Measurements from ENCODE around the gene NAA10. TPM values are rescaled to one million over a fixed set of nuclear protein-coding genes. Genes with fewer than 3 reads are reported as not detected.

NAA10 gene
- total and polyA plus RNA-seq, 2 of the 13 experiments (the other 11 are each of a cell fraction or from before 2014, with no cell fraction given) = 49.2 to 51.7 TPM

GRCh38 chrX:153981771-153982533, 47.1 kb upstream of the NAA10 start:
- no TSS peak for BruUV-seq (replicated peaks)
- 100% methylated on average over 7 of the region's 52 CpGs for WGBS (ENCODE audit: low lambda C conversion rate)
- Histone ChIP-seq H3K4me1 (ENCODE audit: insufficient read depth, low read length) (peaks cover 16% of the 10 kb centered on the region), H3K4me2 (ENCODE audit: low read depth, low read length) (no peak overlapping the region), H2AFZ (ENCODE audit: low read length) (no peak overlapping the region), H3K27ac (ENCODE audit: extremely low read length, insufficient read depth, low read length) (no peak overlapping the region), H4K20me1 (ENCODE audit: insufficient read depth, low read length) (no peaks in the 10 kb centered on the region), H3K36me3 (replicated peaks in 1 of 2; ENCODE audit: control insufficient read depth in 1 of 2, insufficient read depth in 2 of 2, low read length in 2 of 2) (no peaks in the 10 kb centered on the region), H3K79me2 (ENCODE audit: insufficient read depth, low read length) (no peaks in the 10 kb centered on the region), H3K4me3 (replicated peaks in 1 of 3; ENCODE audit: insufficient read depth in 1 of 3, low read depth in 2 of 3, low read length in 3 of 3) (no peak overlapping the region), H3K9me3 (ENCODE audit: low read length) (no peaks in the 10 kb centered on the region), H3K27me3 (ENCODE audit: control insufficient read depth in 1 of 2, insufficient read depth in 2 of 2, low read length in 2 of 2) (no peaks in the 10 kb centered on the region), H3K9ac (ENCODE audit: insufficient read depth, low read depth, low read length) (no peak overlapping the region)
- intact Hi-C loops (cut with micrococcal nuclease; ENCODE audit: unreplicated experiment) (no loop called here), in situ Hi-C loops (cut with HindIII; ENCODE audit: extremely low pct_ligation_motif_present, low pct_unique_long_range_greater_than_20kb) (no loop called here)
- DNase-seq (ENCODE audit: low spot score) = no peak
- ChIA-PET CTCF (ENCODE audit: low intra/inter-chr PET ratio, low total read pairs) (no interaction called here), POLR2A (no interaction called here)
- no peak for ATAC-seq
- no peak for FAIRE-seq
- TF ChIP-seq ZNF331 (CRISPR knock-in tag; IDR thresholded peaks at IDR 0.05) (no peak), RELA (CRISPR knock-in tag; IDR thresholded peaks at IDR 0.05) (no peak), TOPORS (CRISPR knock-in tag; IDR thresholded peaks at IDR 0.05) (no peak), FLYWCH1 (CRISPR knock-in tag; IDR thresholded peaks at IDR 0.05) (no peak), ZNF740 (CRISPR knock-in tag; IDR thresholded peaks at IDR 0.05) (no peak), ELK4 (CRISPR knock-in tag; IDR thresholded peaks at IDR 0.05; ENCODE audit: borderline replicate concordance) (no peak)

GRCh38 chrX:153981231-153981630, 46.4 kb upstream of the NAA10 start:
- no peaks in the 10 kb centered on the region for H3K36me3 ChIP-seq (replicated peaks in 1 of 2; ENCODE audit: control insufficient read depth in 1 of 2, insufficient read depth in 2 of 2, low read length in 2 of 2)
- H3K79me2 ChIP-seq (ENCODE audit: insufficient read depth, low read length) = no peaks in the 10 kb centered on the region
- H4K20me1 ChIP-seq (ENCODE audit: insufficient read depth, low read length) = no peaks in the 10 kb centered on the region
- ChIA-PET POLR2A (no interaction called here), CTCF (ENCODE audit: low intra/inter-chr PET ratio, low total read pairs) (no interaction called here)
- H3K4me1 ChIP-seq (ENCODE audit: insufficient read depth, low read length) = peaks cover 14% of the 10 kb centered on the region
- no peak overlapping the region for H3K9ac ChIP-seq (ENCODE audit: insufficient read depth, low read depth, low read length)
- H3K9me3 ChIP-seq (ENCODE audit: low read length) = no peaks in the 10 kb centered on the region
- no peak overlapping the region for H3K4me2 ChIP-seq (ENCODE audit: low read depth, low read length)
- H3K4me3 ChIP-seq (replicated peaks in 1 of 3; ENCODE audit: insufficient read depth in 1 of 3, low read depth in 2 of 3, low read length in 3 of 3) = no peak overlapping the region
- ATAC-seq (no peak), FAIRE-seq (no peak), DNase-seq (ENCODE audit: low spot score) (no peak)
- BruUV-seq (replicated peaks) = no TSS peak
- in situ Hi-C loops (cut with HindIII; ENCODE audit: extremely low pct_ligation_motif_present, low pct_unique_long_range_greater_than_20kb) (no loop called here), intact Hi-C loops (cut with micrococcal nuclease; ENCODE audit: unreplicated experiment) (no loop called here)
- H3K27me3 ChIP-seq (ENCODE audit: control insufficient read depth in 1 of 2, insufficient read depth in 2 of 2, low read length in 2 of 2) = no peaks in the 10 kb centered on the region
- no peak overlapping the region for H2AFZ ChIP-seq (ENCODE audit: low read length)
- H3K27ac ChIP-seq (ENCODE audit: extremely low read length, insufficient read depth, low read length) = no peak overlapping the region
- WGBS (ENCODE audit: low lambda C conversion rate) = 100% methylated on average over 2 of the region's 7 CpGs
- TF ChIP-seq JUND (CRISPR knock-in tag; IDR thresholded peaks at IDR 0.05) (no peak), MIER2 (CRISPR knock-in tag; IDR thresholded peaks at IDR 0.05) (no peak), BATF2 (CRISPR knock-in tag; IDR thresholded peaks at IDR 0.05) (no peak), MYNN (CRISPR knock-in tag; IDR thresholded peaks at IDR 0.05; ENCODE audit: low read depth) (no peak), DDIT3 (CRISPR knock-in tag; IDR thresholded peaks at IDR 0.05) (no peak), HDAC2 (CRISPR knock-in tag; IDR thresholded peaks at IDR 0.05) (no peak), POLR2AphosphoS2 (IDR thresholded peaks at IDR 0.05; ENCODE audit: low read depth, low read length) (no peak)
